ENCODE data around the gene POMT2.
"Not testable (repeated sequence)": the region's sequence is repeated elsewhere in the genome, so short reads cannot be mapped to it uniquely, and the experiment has no call there.

Gene POMT2, protein sequence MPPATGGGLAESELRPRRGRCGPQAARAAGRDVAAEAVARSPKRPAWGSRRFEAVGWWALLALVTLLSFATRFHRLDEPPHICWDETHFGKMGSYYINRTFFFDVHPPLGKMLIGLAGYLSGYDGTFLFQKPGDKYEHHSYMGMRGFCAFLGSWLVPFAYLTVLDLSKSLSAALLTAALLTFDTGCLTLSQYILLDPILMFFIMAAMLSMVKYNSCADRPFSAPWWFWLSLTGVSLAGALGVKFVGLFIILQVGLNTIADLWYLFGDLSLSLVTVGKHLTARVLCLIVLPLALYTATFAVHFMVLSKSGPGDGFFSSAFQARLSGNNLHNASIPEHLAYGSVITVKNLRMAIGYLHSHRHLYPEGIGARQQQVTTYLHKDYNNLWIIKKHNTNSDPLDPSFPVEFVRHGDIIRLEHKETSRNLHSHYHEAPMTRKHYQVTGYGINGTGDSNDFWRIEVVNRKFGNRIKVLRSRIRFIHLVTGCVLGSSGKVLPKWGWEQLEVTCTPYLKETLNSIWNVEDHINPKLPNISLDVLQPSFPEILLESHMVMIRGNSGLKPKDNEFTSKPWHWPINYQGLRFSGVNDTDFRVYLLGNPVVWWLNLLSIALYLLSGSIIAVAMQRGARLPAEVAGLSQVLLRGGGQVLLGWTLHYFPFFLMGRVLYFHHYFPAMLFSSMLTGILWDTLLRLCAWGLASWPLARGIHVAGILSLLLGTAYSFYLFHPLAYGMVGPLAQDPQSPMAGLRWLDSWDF

DNA sequence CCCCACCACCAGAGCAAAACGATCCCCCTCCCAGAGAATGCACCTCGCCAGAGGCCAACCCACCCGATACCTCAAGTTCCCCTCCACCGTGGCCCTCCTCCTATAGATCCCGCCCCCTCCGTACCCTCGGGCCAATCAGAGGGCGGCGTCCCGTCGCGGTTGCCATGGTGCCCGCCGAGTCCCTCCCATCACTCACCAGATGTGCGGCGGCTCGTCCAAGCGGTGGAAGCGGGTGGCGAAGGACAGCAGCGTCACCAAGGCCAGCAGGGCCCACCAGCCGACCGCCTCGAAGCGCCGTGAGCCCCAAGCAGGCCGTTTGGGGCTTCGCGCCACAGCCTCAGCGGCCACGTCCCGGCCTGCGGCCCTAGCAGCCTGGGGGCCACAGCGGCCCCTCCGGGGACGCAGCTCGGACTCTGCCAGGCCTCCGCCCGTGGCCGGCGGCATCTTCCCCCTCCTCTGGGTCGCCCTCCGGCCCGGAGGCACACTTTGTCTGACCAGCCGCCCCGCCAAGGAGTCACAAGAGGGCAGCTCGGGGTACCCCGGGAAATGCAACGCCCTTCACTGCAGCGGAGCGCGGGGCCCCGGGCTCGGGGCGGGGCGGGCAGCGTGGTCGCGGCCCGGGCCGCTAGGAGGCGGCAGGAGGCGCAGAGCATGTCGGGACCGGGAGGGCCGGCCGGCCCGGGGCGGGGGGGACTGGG is at the start of gene POMT2:
TSS of gene POMT2 (minus strand) at position 646 of the 698 bp plus-strand sequence. CDS start at position 444, 202 bp downstream.
- peak; percentile 81 to 86 for DNase-seq (ENCODE audit: extremely low read depth in 1 of 2, low read depth in 1 of 2)

DNA sequence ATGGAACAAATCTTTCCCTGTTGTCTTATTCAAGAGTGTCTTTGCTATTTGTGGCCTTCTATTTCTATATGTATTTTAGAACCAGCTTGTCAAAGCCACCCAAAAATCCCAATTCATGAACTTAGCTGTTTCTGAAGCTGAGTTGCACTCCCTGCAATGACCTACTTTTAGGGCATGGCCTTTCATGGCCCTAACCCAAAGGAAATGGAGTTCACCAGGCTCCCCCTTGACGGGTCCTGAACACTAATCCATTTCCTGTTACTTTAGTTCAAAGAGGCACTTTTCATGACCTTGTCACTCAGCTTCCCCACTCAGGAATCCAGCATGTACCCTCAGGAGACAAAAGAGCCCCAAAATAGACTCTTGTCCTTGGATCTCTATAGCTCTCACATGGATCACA is 48.6 kb upstream of the POMT2 start:
- no peak for DNase-seq (ENCODE audit: extremely low read depth in 1 of 2, low read depth in 1 of 2)

- DNase-seq (ENCODE audit: extremely low read depth in 1 of 2, low read depth in 1 of 2): no peak
Measured at GRCh38 chr14:77364146-77364545, 43.5 kb upstream of the POMT2 start.

- DNase-seq (ENCODE audit: extremely low read depth in 1 of 2, low read depth in 1 of 2): no peak
Measured at GRCh38 chr14:77359626-77360025, 38.9 kb upstream of the POMT2 start.

- DNase-seq (ENCODE audit: extremely low read depth in 1 of 2, low read depth in 1 of 2): no peak
Measured at GRCh38 chr14:77356899-77357298, 36.2 kb upstream of the POMT2 start.

GRCh38 chr14:77355811-77356210 is 35.1 kb upstream of the POMT2 start:
- no peak for DNase-seq (ENCODE audit: extremely low read depth in 1 of 2, low read depth in 1 of 2)

- no peak for DNase-seq (ENCODE audit: extremely low read depth in 1 of 2, low read depth in 1 of 2)
Measured at GRCh38 chr14:77353469-77354141, 32.9 kb upstream of the POMT2 start.

GRCh38 chr14:77347751-77348150 is 27.1 kb upstream of the POMT2 start:
- DNase-seq (ENCODE audit: extremely low read depth in 1 of 2, low read depth in 1 of 2): no peak

GRCh38 chr14:77346495-77346894 is 25.8 kb upstream of the POMT2 start:
- DNase-seq (ENCODE audit: extremely low read depth in 1 of 2, low read depth in 1 of 2): no peak

DNA sequence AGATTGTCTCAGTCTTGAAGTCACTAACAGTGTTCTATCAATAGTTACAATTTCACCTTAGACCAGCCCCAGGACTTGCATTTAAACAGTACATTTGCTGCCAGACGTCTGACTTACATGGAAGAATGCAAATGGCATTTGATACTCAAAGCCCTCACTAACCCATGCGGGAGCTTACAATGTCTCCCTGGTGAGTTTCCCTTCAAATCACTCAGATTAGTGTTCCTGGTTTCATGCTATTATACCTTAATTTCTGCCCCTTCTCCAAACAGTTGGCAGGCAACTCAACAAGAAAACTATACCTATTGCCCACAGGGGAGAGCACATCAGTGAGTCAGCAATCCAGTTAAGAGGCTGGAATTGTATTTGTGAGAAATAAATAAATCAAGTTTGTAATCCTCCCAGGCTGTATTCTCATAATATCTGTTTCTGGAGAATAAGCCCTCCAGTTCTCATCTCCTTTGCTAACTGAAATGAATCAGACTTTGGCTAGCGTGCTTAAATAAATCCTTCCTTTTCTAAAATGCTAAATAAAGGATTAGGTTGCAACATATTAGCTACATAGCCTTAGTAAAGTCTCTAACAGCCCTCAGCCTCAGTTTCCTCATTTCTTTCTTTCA is 23.8 kb upstream of the POMT2 start:
- DNase-seq (ENCODE audit: extremely low read depth in 1 of 2, low read depth in 1 of 2): no peak

DNA sequence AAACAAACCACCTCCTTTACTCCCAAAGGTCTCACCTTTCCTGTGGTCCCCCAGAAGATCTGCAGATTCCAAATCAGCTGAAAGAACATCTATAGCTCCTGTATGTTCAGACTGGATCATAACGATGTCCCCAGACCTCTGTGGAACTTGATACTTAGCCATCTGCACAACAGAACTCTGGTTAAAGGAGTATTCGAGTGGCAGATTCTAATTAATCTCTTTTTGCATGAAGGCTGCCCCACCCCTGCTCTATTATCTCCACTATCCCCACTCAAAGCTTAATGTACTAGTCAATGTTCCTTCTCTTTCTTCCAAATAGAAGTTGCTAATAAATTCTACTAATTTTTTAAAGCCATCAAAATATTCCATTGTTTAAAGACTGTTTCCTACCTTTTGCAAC is 23.0 kb upstream of the POMT2 start:
- no peak for DNase-seq (ENCODE audit: extremely low read depth in 1 of 2, low read depth in 1 of 2)

GRCh38 chr14:77342726-77343397 is 22.2 kb upstream of the POMT2 start:
- DNase-seq (ENCODE audit: extremely low read depth in 1 of 2, low read depth in 1 of 2): no peak

GRCh38 chr14:77340389-77340788 is 19.7 kb upstream of the POMT2 start:
- DNase-seq (ENCODE audit: extremely low read depth in 1 of 2, low read depth in 1 of 2): no peak

GRCh38 chr14:77339407-77339806 is 18.7 kb upstream of the POMT2 start:
- no peak for DNase-seq (ENCODE audit: extremely low read depth in 1 of 2, low read depth in 1 of 2)

- no peak for DNase-seq (ENCODE audit: extremely low read depth in 1 of 2, low read depth in 1 of 2)
Measured at GRCh38 chr14:77338302-77338701, 17.6 kb upstream of the POMT2 start.

GRCh38 chr14:77337880-77338279 is 17.2 kb upstream of the POMT2 start:
- DNase-seq (ENCODE audit: extremely low read depth in 1 of 2, low read depth in 1 of 2): no peak

GRCh38 chr14:77337255-77337654 is 16.6 kb upstream of the POMT2 start:
- DNase-seq (ENCODE audit: extremely low read depth in 1 of 2, low read depth in 1 of 2): not testable (repeated sequence)

- no peak for DNase-seq (ENCODE audit: extremely low read depth in 1 of 2, low read depth in 1 of 2)
Measured at GRCh38 chr14:77335576-77335975, 14.9 kb upstream of the POMT2 start.

- no peak for DNase-seq (ENCODE audit: extremely low read depth in 1 of 2, low read depth in 1 of 2)
Measured at GRCh38 chr14:77329872-77330271, 9.2 kb upstream of the POMT2 start.

DNA sequence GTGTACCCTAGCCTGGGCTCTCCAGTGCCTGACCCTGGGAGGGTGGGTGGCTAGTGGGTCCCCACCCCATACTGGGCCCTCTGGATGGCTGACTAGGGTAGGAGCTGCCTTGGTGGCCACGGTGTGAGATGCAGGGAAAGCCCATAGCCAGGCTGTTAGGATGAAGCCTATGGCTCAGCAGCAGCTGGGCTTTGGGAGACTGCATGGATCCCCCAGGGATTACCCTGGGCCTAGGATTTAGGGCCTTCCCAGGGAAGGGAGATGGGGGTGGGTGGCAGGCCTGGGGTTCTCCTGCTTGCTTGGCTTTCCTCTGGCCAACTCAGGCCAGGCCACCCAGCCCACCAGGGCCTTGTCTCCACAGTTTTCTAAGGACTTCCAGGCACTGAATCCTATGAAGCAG is 6.4 kb upstream of the POMT2 start:
- no peak for DNase-seq (ENCODE audit: extremely low read depth in 1 of 2, low read depth in 1 of 2)

Data from stimulated activated CD8-positive, alpha-beta memory T cell treated with anti-CD3 and anti-CD28 coated beads, Interleukin-7, amount 100 ng/mL, for 48 hours (primary cell).